ENCODE measurements around the gene DAZAP2.
A peak's percentile ranks its signal among the peaks of the same experiment; 100 is the strongest.
"Not testable (repeated sequence)": the region's sequence is repeated elsewhere in the genome, so short reads cannot be mapped to it uniquely, and the experiment has no call there.

Gene DAZAP2

GRCh38 chr12:51281202-51281924 is 42.7 kb downstream of the DAZAP2 start:
- TF ChIP-seq GABPA (IDR thresholded peaks at IDR 0.05; ENCODE audit: low read depth) (no peak), POLR2AphosphoS5 (IDR thresholded peaks at IDR 0.05; ENCODE audit: low read depth) (no peak)
- no peak overlapping the region for H3K27ac ChIP-seq (replicated peaks)
- no peaks in the 10 kb centered on the region for H3K27me3 ChIP-seq (ENCODE audit: insufficient read depth, poor library complexity, severe bottlenecking)
- no peak overlapping the region for H3K4me3 ChIP-seq (replicated peaks; ENCODE audit: insufficient read depth, low read length)
- no peak for DNase-seq (ENCODE audit: low read depth in 1 of 2, low spot score in 1 of 2)

- Histone ChIP-seq H3K27ac (replicated peaks) (no peak overlapping the region), H3K4me3 (replicated peaks; ENCODE audit: insufficient read depth, low read length) (no peak overlapping the region), H3K27me3 (ENCODE audit: insufficient read depth, poor library complexity, severe bottlenecking) (no peaks in the 10 kb centered on the region)
- no peak for TF ChIP-seq REST (IDR thresholded peaks at IDR 0.05; ENCODE audit: insufficient replicate concordance, low read depth)
- no peak for TF ChIP-seq POLR2AphosphoS5 (IDR thresholded peaks at IDR 0.05; ENCODE audit: low read depth)
- no peak for TF ChIP-seq CTCF (IDR thresholded peaks at IDR 0.05; ENCODE audit: insufficient read depth, low read length)
- no peak for TF ChIP-seq SPI1 (IDR thresholded peaks at IDR 0.05; ENCODE audit: borderline replicate concordance, low read depth)
- DNase-seq (ENCODE audit: low read depth in 1 of 2, low spot score in 1 of 2) = no peak
Measured at GRCh38 chr12:51285843-51286242, 47.2 kb downstream of the DAZAP2 start.

GRCh38 chr12:51291603-51292513 is 53.2 kb downstream of the DAZAP2 start:
- peak; percentile 19; the same call in 1 of the 2 replicates for TF ChIP-seq SPI1 (IDR thresholded peaks at IDR 0.05; ENCODE audit: borderline replicate concordance, low read depth)
- TF ChIP-seq CTCF (IDR thresholded peaks at IDR 0.05; ENCODE audit: insufficient read depth, low read length) = peak; percentile 14
- not testable (repeated sequence) for H3K27me3 ChIP-seq (ENCODE audit: insufficient read depth, poor library complexity, severe bottlenecking); H3K4me3 ChIP-seq (replicated peaks; ENCODE audit: insufficient read depth, low read length)
- H3K27ac ChIP-seq (replicated peaks) = peak overlapping the region; percentile 44
- peak; percentile 55 to 92 for DNase-seq (ENCODE audit: low read depth in 1 of 2, low spot score in 1 of 2)

All from HL-60 (cell line).